ENCODE data around the gene MYO10. TPM values are rescaled to one million over a fixed set of nuclear protein-coding genes. Genes with fewer than 3 reads are reported as not detected.

MYO10 gene
- total RNA-seq, 1 experiment from 2014 or later = 89.8 TPM

GRCh38 chr5:16671208-16671607 is 264.9 kb downstream of the MYO10 start:
- no peaks in the 10 kb centered on the region for H3K4me1 Mint-ChIP-seq
- no peak overlapping the region for H3K27ac Mint-ChIP-seq
- no peaks in the 10 kb centered on the region for H3K9me3 Mint-ChIP-seq
- DNase-seq (ENCODE audit: low spot score) = no peak
- H3K4me3 Mint-ChIP-seq = no peak overlapping the region
- CTCF ChIA-PET = no interaction called here
- ATAC-seq = no peak
- TF ChIP-seq HMGXB4 (CRISPR knock-in tag; IDR thresholded peaks at IDR 0.05) = no peak
- TF ChIP-seq ZNF671 (CRISPR knock-in tag; IDR thresholded peaks at IDR 0.05) = no peak
- no peak for TF ChIP-seq AR (CRISPR knock-in tag; IDR thresholded peaks at IDR 0.05)
- TF ChIP-seq ZNF263 (CRISPR knock-in tag; IDR thresholded peaks at IDR 0.05; ENCODE audit: low read depth) = no peak
- TF ChIP-seq NR1H2 (CRISPR knock-in tag; IDR thresholded peaks at IDR 0.05) = no peak
- no peak for TF ChIP-seq ZNF423 (CRISPR knock-in tag; IDR thresholded peaks at IDR 0.05)
- no peaks in the 10 kb centered on the region for H3K27me3 Mint-ChIP-seq (ENCODE audit: low read depth)
- POLR2A ChIA-PET = no interaction called here
- peaks cover 92% of the 10 kb centered on the region for H3K36me3 Mint-ChIP-seq

GRCh38 chr5:16669776-16670175 is 266.3 kb downstream of the MYO10 start:
- no peak for ATAC-seq
- H3K27ac Mint-ChIP-seq = no peak overlapping the region
- TF ChIP-seq FOXK1 (CRISPR knock-in tag; IDR thresholded peaks at IDR 0.05) = no peak
- no peak for TF ChIP-seq ZNF416 (CRISPR knock-in tag; IDR thresholded peaks at IDR 0.05)
- no peak for TF ChIP-seq ZSCAN18 (CRISPR knock-in tag; IDR thresholded peaks at IDR 0.05)
- TF ChIP-seq ATF6 (CRISPR knock-in tag; IDR thresholded peaks at IDR 0.05) = no peak
- no peak for TF ChIP-seq FOXP4 (CRISPR knock-in tag; IDR thresholded peaks at IDR 0.05)
- TF ChIP-seq GRHL2 (CRISPR knock-in tag; IDR thresholded peaks at IDR 0.05; ENCODE audit: insufficient replicate concordance, severe bottlenecking) = no peak
- TF ChIP-seq TEAD4 (CRISPR knock-in tag; IDR thresholded peaks at IDR 0.05) = no peak
- TF ChIP-seq MAX (CRISPR knock-in tag; IDR thresholded peaks at IDR 0.05) = no peak
- TF ChIP-seq IRF2 (CRISPR knock-in tag; IDR thresholded peaks at IDR 0.05; ENCODE audit: borderline replicate concordance, low read depth) = no peak
- TF ChIP-seq ZNF121 (CRISPR knock-in tag; IDR thresholded peaks at IDR 0.05) = no peak
- TF ChIP-seq TP53 (CRISPR knock-in tag; IDR thresholded peaks at IDR 0.05) = no peak
- TF ChIP-seq CTCF (IDR thresholded peaks at IDR 0.05) = no peak
- no peak for TF ChIP-seq ETV6 (CRISPR knock-in tag; IDR thresholded peaks at IDR 0.05)
- no peak for TF ChIP-seq SP1 (CRISPR knock-in tag; conservative IDR thresholded peaks at IDR 0.05)
- no peak for TF ChIP-seq ZNF425 (CRISPR knock-in tag; conservative IDR thresholded peaks at IDR 0.05)
- no peak for TF ChIP-seq TCF7 (CRISPR knock-in tag; IDR thresholded peaks at IDR 0.05; ENCODE audit: low read depth)
- no peak for DNase-seq (ENCODE audit: low spot score)
- H3K4me1 Mint-ChIP-seq = no peaks in the 10 kb centered on the region
- peaks cover 86% of the 10 kb centered on the region for H3K36me3 Mint-ChIP-seq
- no peaks in the 10 kb centered on the region for H3K9me3 Mint-ChIP-seq
- no peak overlapping the region for H3K4me3 Mint-ChIP-seq
- ChIA-PET CTCF (interaction anchor here (0.6 kb wide), 1 partner anchor 231 kb away, joined by 3 read pairs; no protein-coding TSS in a partner anchor), POLR2A (no interaction called here)
- H3K27me3 Mint-ChIP-seq (ENCODE audit: low read depth) = no peaks in the 10 kb centered on the region
